Spleen (tissue), 7 donors: ENCODE results near the gene PRRX1.

Experiments used
- POLR2A ChIP-seq, 3 donors: fragments of 450-650 bp; IDR thresholded peaks; one replicate each; pipeline ENCODE4 v1.5.1; 2017; ENCODE audit warnings: antibody characterized with exemption in 3 of 3, mild to moderate bottlenecking in 1 of 3
- POLR2AphosphoS5 ChIP-seq, 3 donors: sonication (generic); formaldehyde crosslinking; IDR thresholded peaks; one replicate each; pipeline ENCODE4 v1.5.1; 2017; ENCODE audit warnings: antibody characterized with exemption in 3 of 3
- TF ChIP-seq, protein P1 (sequence below), 11 experiments: fragments of 200-600 bp in 7 of 11; fragments of 450-650 bp in 4 of 11; sonication (generic) in 4 of 11; IDR thresholded peaks in 8 of 11; conservative IDR thresholded peaks in 3 of 11; 1 replicate in 7 of 11; 2 replicates in 4 of 11; pipeline versions ENCODE4 v1.4.0 to v1.8.0; 2016 to 2021; ENCODE audit warnings: antibody characterized with exemption in 11 of 11, inconsistent platforms in 4 of 11, mild to moderate bottlenecking in 1 of 11
- donor health status: DM: no; HTN: no; CAD: no; lungs with moderate emphysema.
- donor health status: DM: no; HTN: no; CAD: no.
- donor health status: DM: no; HTN: no; CAD: no.

DNA sequence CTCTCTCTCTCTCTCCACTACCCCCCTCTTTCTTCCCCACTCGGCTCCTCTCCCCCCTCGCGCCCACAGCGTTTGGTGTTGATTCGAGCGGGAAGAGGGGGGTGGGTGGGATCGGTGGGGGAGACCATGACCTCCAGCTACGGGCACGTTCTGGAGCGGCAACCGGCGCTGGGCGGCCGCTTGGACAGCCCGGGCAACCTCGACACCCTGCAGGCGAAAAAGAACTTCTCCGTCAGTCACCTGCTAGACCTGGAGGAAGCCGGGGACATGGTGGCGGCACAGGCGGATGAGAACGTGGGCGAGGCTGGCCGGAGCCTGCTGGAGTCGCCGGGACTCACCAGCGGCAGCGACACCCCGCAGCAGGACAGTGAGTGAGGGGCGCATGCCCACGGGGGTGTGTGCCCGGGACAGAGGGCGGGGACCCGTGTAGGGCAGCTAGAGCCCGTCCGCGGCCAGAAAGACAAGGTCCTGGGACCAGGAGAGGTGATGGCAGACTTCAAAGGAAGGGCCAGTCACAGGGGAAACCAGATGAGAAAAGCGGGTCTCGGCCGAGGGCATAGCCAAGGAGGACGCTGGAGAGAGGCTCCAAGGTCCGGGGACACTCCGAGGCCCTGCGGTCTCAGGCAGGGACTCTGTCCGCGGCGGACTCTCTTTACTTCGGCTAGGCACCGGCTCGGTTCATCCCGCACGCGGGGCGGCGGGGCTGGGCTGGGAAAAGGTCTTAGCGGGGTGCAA, at the start of gene PRRX1:
- TF ChIP-seq, protein P1, sequence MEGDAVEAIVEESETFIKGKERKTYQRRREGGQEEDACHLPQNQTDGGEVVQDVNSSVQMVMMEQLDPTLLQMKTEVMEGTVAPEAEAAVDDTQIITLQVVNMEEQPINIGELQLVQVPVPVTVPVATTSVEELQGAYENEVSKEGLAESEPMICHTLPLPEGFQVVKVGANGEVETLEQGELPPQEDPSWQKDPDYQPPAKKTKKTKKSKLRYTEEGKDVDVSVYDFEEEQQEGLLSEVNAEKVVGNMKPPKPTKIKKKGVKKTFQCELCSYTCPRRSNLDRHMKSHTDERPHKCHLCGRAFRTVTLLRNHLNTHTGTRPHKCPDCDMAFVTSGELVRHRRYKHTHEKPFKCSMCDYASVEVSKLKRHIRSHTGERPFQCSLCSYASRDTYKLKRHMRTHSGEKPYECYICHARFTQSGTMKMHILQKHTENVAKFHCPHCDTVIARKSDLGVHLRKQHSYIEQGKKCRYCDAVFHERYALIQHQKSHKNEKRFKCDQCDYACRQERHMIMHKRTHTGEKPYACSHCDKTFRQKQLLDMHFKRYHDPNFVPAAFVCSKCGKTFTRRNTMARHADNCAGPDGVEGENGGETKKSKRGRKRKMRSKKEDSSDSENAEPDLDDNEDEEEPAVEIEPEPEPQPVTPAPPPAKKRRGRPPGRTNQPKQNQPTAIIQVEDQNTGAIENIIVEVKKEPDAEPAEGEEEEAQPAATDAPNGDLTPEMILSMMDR (IDR thresholded peaks at IDR 0.05 in 8 of 11, conservative IDR thresholded peaks at IDR 0.05 in 3 of 11), result no peak
- TF ChIP-seq POLR2A (IDR thresholded peaks at IDR 0.05), result no peak
- TF ChIP-seq POLR2AphosphoS5 (IDR thresholded peaks at IDR 0.05), result no peak
